ENCODE measurements around the gene CEMP1.

DNA sequence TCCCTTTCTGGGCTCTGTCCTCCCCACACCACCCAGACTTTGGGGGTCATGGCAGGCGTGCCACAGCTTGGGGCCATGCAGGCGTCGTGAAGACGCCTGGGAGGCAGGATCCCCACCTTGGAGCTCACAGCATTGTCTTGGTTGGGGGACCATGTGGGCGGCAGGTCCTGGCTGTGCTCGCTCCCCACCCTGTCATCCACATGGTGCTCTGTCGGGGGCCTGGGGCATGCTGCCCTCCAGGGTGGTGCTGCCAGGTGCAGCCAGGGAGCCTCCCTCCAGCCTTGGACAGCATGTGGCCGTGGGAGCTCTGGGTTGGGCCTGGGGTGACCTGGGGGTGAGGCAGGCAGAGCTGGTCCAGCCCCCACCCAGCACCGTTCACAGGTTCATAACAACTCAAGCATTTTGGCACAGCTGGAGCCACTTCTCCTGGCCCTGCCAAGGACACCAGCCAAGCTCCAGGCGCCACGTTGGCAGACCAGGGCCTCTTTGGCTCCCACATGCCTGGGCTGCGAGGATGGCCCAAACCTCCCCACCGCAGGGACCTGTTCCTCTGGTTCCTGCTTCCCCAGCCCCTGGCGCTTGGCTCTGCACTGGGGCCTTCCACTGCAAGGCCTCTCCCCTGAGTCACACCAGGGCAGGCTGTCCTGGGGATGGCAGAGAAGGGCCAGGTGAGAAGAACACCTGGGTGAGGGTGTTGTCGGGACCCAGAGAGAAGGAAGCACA lies 32.5 kb downstream of the CEMP1 start:
- peak; percentile 30 to 54 for TF ChIP-seq POLR2AphosphoS5 (IDR thresholded peaks at IDR 0.05)
- TF ChIP-seq, protein P1, sequence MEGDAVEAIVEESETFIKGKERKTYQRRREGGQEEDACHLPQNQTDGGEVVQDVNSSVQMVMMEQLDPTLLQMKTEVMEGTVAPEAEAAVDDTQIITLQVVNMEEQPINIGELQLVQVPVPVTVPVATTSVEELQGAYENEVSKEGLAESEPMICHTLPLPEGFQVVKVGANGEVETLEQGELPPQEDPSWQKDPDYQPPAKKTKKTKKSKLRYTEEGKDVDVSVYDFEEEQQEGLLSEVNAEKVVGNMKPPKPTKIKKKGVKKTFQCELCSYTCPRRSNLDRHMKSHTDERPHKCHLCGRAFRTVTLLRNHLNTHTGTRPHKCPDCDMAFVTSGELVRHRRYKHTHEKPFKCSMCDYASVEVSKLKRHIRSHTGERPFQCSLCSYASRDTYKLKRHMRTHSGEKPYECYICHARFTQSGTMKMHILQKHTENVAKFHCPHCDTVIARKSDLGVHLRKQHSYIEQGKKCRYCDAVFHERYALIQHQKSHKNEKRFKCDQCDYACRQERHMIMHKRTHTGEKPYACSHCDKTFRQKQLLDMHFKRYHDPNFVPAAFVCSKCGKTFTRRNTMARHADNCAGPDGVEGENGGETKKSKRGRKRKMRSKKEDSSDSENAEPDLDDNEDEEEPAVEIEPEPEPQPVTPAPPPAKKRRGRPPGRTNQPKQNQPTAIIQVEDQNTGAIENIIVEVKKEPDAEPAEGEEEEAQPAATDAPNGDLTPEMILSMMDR (IDR thresholded peaks at IDR 0.05), result no peak
- TF ChIP-seq POLR2A (IDR thresholded peaks at IDR 0.05), result peak in 1 of 4 donors; percentile 27
